Heart right ventricle (tissue), 16 donors: ENCODE measurements around the gene TESMIN. TPM values are rescaled to one million over a fixed set of nuclear protein-coding genes. Genes with fewer than 3 reads are reported as not detected.

Source experiments
- ATAC-seq, 8 donors: fragments of 200-7000 bp; cut with Tn5 transposase; one replicate each; pipeline ENCODE4 v1.9.1; 2020; ENCODE audit warnings: mild to moderate bottlenecking in 8 of 8, moderate library complexity in 8 of 8, moderate number of reproducible peaks in 1 of 8
- DNase-seq, 2 donors: peaks; one replicate each; pipeline ENCODE4 v3.0.0-alpha.2; 2020
- H3K27ac ChIP-seq, 10 donors: fragments of 200-600 bp; sonication (generic) in 2 of 10; one replicate each; pipeline versions ENCODE4 v1.5.0 to v1.8.0; 2020 to 2022; ENCODE audit warnings: mild to moderate bottlenecking in 3 of 10
- H3K27me3 ChIP-seq, 7 donors: fragments of 200-600 bp; one replicate each; pipeline ENCODE4 v1.8.0; 2021 to 2022; ENCODE audit warnings: mild to moderate bottlenecking in 2 of 7
- H3K36me3 ChIP-seq, 9 donors: fragments of 200-600 bp; sonication (generic) in 1 of 9; one replicate each; pipeline versions ENCODE4 v1.5.0 to v1.8.0; 2020 to 2022; ENCODE audit warnings: mild to moderate bottlenecking in 2 of 9
- H3K4me1 ChIP-seq, 9 donors: fragments of 200-600 bp; sonication (generic) in 1 of 9; one replicate each; pipeline versions ENCODE4 v1.5.0 to v1.8.0; 2020 to 2022; ENCODE audit warnings: mild to moderate bottlenecking in 4 of 9
- H3K4me3 ChIP-seq, 10 donors: fragments of 200-600 bp; sonication (generic) in 2 of 10; one replicate each; pipeline versions ENCODE4 v1.5.0 to v1.8.0; 2020 to 2022; ENCODE audit warnings: mild to moderate bottlenecking in 7 of 10, moderate library complexity in 2 of 10
- H3K9me3 ChIP-seq, 11 donors: fragments of 200-600 bp in 10 of 11; sonication (generic) in 2 of 11; one replicate each; pipeline versions ENCODE4 v1.5.0 to v1.8.0; 2013 to 2022; ENCODE audit warnings: mild to moderate bottlenecking in 2 of 11, control low read depth in 1 of 11, moderate library complexity in 1 of 11
- CTCF ChIP-seq, 9 donors: fragments of 200-600 bp; sonication (generic) in 2 of 9; IDR thresholded peaks; one replicate each; pipeline versions ENCODE4 v1.5.0 to v1.8.0; 2021 to 2022; ENCODE audit warnings: antibody characterized with exemption in 9 of 9, mild to moderate bottlenecking in 5 of 9, moderate library complexity in 1 of 9
- WGBS, 2 donors: extraction: QIAGEN DNeasy Blood & Tissue Kit; methylation state at CpG; one replicate each; pipeline ENCODE4 v1.1.7; 2013; ENCODE audit warnings: inconsistent platforms in 1 of 2; 5-methylcytosine and 5-hydroxymethylcytosine counted together
- intact Hi-C, 10 donors: fragments of 100-400 bp; cut with DNase I; formaldehyde crosslinking; loops; one replicate each; pipeline versions ENCODE4 v1.11.1 to v1.14.2; 2022
- polyA plus RNA-seq, 2 donors: library from polyadenylated mRNA; stranded (reverse); fragments of 200-250 nt; gene quantifications; one replicate each; pipeline ENCODE4 v1.2.3, GENCODE V29; 2013
- total RNA-seq, 10 donors: library from RNA; stranded (reverse); fragmentation: NEBNext Ultra II Directional in 3 of 10; extraction: Animal tissue kit (Norgen Biotek cat#: 25700) in 3 of 10; gene quantifications; one replicate each; pipeline versions ENCODE4 v1.2.1 to v1.2.4, GENCODE V29; 2021 to 2023
- donor health status: Arrhythmogenic right ventricular cardiomyopathy.
- donor health status: ischemic (EF 13 %, LVEDD 7.1; RV severe dilation, severe dysfunction).
- donor health status: healthy with polysubstance abuse.
- donor health status: DM: no; HTN: yes; CAD: no.
- donor health status: DM: no; HTN: no; CAD: no.
- donor health status: ischemic (EF 25% LVEDD 6.9; RV normal size, moderate dysfunction).
- donor health status: ischemic (EF 25% LVEDD 5.7; RV mildly dilated, moderate dysfunction).
- donor health status: healthy.
- donor health status: DM: yes; HTN: yes; CAD: no.
- donor health status: Ischemic cardiomyopathy.
- donor health status: ischemic (EF 35%, LVEDD 5.7; RV mildly dilated, moderate dysfunction).
- donor health status: nonischemic (EF 11% LVEDD 7.7; RV severe dilation, severe dysfunction).
- donor health status: DM: yes; HTN: yes; CAD: no.
- donor health status: PGD.
- donor health status: ischemic (EF 29% LVEDD 5.4; RV normal size, mild dysfunction).
- donor health status: nonischemic (EF 23%, LVEDD 6.1; RV moderate dilation, normal function).

TESMIN gene
- total and polyA plus RNA-seq, 12 donors, result 0.13 to 2.6 (median 0.63) TPM; not detected in 2

- DNase-seq, result no peak
- no peak overlapping the region for H3K4me3 ChIP-seq
- peaks cover 0 to 15% (median 0%) of the 10 kb centered on the region in 7 donors for H3K27me3 ChIP-seq
- no peaks in the 10 kb centered on the region for H3K4me1 ChIP-seq
- H3K36me3 ChIP-seq, result no peaks in the 10 kb centered on the region
- no peak for ATAC-seq
- WGBS, 2 donors, result 69 to 76% methylated on average over 4 of the region's 4 CpGs
- H3K27ac ChIP-seq, result no peak overlapping the region
- TF ChIP-seq CTCF (IDR thresholded peaks at IDR 0.05), result no peak
- intact Hi-C loops, result no loop called here
- H3K9me3 ChIP-seq, result peaks cover 0 to 12% (median 0%) of the 10 kb centered on the region in 11 donors
These were observed 27.0 kb downstream of the TESMIN start for GRCh38 chr11:68724293-68724692.

- Histone ChIP-seq H3K36me3 (no peaks in the 10 kb centered on the region), H3K4me3 (no peak overlapping the region), H3K9me3 (peaks cover 0 to 12% (median 0%) of the 10 kb centered on the region in 11 donors), H3K4me1 (no peaks in the 10 kb centered on the region), H3K27me3 (peaks cover 0 to 17% (median 0%) of the 10 kb centered on the region in 7 donors), H3K27ac (no peak overlapping the region)
- intact Hi-C loops, result no loop called here
- no peak for DNase-seq
- no peak for ATAC-seq
- TF ChIP-seq CTCF (IDR thresholded peaks at IDR 0.05), result no peak
- WGBS, 2 donors, result 97 to 100% methylated on average over 1 of the region's 1 CpG
These were observed 29.2 kb downstream of the TESMIN start for GRCh38 chr11:68722143-68722542.

DNA sequence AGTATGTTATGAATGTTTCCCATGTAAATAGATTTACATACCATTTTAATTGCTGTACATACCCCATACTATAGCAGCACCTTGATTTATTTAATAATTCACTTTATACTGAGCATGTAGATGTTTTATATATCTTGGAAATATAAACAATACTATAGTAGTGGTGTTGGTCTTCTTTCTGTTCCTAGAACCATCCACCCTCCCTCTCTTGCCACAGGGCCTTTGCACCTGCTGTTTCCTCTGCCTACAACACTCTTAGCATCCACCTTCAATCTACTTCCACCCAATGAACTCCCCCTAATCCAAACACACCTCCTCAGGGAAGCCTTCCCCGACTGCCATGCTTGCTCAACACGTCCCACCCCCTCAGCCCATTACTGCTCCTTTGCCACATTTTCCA, 30.2 kb downstream of the TESMIN start:
- no peak for TF ChIP-seq CTCF (IDR thresholded peaks at IDR 0.05)
- no peak for ATAC-seq
- intact Hi-C loops, result no loop called here

DNA sequence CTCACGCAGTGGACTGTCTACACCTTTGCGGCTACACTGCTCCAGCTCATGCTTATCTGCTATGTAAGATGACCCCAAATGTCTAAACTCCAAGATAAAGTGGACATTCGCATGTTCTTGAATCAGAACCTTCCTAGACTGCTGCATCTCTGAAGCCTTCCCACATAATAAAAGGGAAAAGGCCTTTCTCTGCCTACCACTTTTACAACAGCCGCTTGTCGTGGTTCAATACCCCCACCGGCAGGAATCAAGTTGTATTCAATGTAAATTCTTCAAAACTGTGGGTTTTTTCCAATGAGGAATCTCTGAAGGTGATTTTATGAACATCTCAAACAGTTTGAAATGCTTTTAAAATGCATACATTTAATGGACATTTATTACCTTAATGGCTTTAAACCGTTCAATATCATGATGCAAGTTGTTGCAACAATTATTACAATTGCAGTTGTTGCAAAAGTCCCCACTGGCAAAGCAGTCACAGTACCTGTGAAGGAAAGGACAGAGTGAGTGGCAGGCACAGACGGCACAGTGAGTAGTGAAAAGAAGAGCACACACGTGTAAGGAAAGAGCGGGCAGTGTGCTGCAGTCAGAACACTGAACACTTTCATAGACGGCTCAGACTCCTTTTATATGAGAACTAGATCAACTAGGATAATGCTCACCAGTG, 35.7 kb downstream of the TESMIN start:
- Histone ChIP-seq H3K36me3 (no peaks in the 10 kb centered on the region), H3K27ac (no peak overlapping the region), H3K9me3 (peaks cover 0 to 12% (median 0%) of the 10 kb centered on the region in 11 donors), H3K4me1 (peaks cover 0 to 14% (median 0%) of the 10 kb centered on the region in 9 donors), H3K4me3 (no peak overlapping the region), H3K27me3 (peaks cover 0 to 34% (median 7%) of the 10 kb centered on the region in 7 donors)
- TF ChIP-seq CTCF (IDR thresholded peaks at IDR 0.05), result no peak
- WGBS, 2 donors, result 91% methylated on average over 11 of the region's 11 CpGs
- intact Hi-C loops, result loop anchor here in 1 of 10 donors (10.0 kb wide), 1 partner anchor 1079 kb away; no protein-coding TSS in a partner anchor
- DNase-seq (no peak), ATAC-seq (no peak)

More for the DNA sequence above, 30.2 kb downstream of the TESMIN start:
- H3K36me3 ChIP-seq, result no peaks in the 10 kb centered on the region
- DNase-seq, result no peak
- H3K9me3 ChIP-seq, result peaks cover 0 to 12% (median 0%) of the 10 kb centered on the region in 11 donors
- H3K27ac ChIP-seq, result no peak overlapping the region
- 83 to 95% methylated on average over 2 of the region's 2 CpGs for WGBS, 2 donors
- H3K4me3 ChIP-seq, result no peak overlapping the region
- no peaks in the 10 kb centered on the region for H3K4me1 ChIP-seq
- peaks cover 0 to 24% (median 0%) of the 10 kb centered on the region in 7 donors for H3K27me3 ChIP-seq
